ENCODE data around the gene TMPRSS9.

Gene TMPRSS9

DNA sequence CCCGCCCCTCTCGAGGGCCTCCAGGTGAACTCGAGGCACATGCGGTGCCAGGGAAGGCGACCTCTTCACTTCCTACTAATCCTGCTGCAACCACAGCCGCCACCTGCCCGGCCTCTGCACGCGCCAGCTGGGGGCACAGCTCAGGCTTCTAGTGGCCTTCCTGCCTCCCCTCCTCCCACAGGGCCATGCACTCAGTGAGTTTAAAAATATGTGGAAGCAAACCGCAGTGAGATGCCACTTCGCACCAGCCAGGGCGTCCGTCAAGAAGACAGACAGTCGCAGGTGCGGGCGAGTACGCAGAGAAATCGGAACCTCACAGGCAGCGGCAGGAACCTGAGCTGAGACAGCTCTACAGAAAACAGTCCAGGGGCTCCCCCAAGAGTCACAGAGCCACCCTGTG is 86.3 kb downstream of the TMPRSS9 start:
- H3K9ac ChIP-seq (ENCODE audit: low read depth, low read length, poor library complexity, severe bottlenecking): no peak overlapping the region
- peaks cover 5% of the 10 kb centered on the region for H3K4me1 ChIP-seq (ENCODE audit: insufficient read depth, low read length, poor library complexity, severe bottlenecking)
- peaks cover 68% of the 10 kb centered on the region for H3K79me2 ChIP-seq (ENCODE audit: insufficient read depth, low read length)
- H3F3A ChIP-seq (ENCODE audit: low read depth): no peaks in the 10 kb centered on the region
- no peaks in the 10 kb centered on the region for H3K9me3 ChIP-seq (ENCODE audit: insufficient read depth, low read depth, low read length)
- peaks cover 26% of the 10 kb centered on the region for H4K20me1 ChIP-seq (ENCODE audit: insufficient read depth, low read length, poor library complexity, severe bottlenecking)
- no peak overlapping the region for H2AFZ ChIP-seq (ENCODE audit: low read length)
- no peak overlapping the region for H3K4me3 ChIP-seq (ENCODE audit: low read length, poor library complexity, severe bottlenecking)
- no peak overlapping the region for H3K4me2 ChIP-seq (ENCODE audit: low read depth, low read length, poor library complexity, severe bottlenecking)
- H3K36me3 ChIP-seq (ENCODE audit: insufficient read depth, low read length): peaks cover 28% of the 10 kb centered on the region; the same call in 1 of the 2 replicates
- TF ChIP-seq CTCF (conservative IDR thresholded peaks at IDR 0.05; ENCODE audit: low read length) (no peak), EZH2phosphoT487 (IDR thresholded peaks at IDR 0.05; ENCODE audit: borderline replicate concordance) (no peak)
- no peaks in the 10 kb centered on the region for H3K9me2 ChIP-seq (replicated peaks; ENCODE audit: low read depth, low read length)
- H3K27me3 ChIP-seq (ENCODE audit: insufficient read depth, low read length, poor library complexity, severe bottlenecking): no peaks in the 10 kb centered on the region

DNA sequence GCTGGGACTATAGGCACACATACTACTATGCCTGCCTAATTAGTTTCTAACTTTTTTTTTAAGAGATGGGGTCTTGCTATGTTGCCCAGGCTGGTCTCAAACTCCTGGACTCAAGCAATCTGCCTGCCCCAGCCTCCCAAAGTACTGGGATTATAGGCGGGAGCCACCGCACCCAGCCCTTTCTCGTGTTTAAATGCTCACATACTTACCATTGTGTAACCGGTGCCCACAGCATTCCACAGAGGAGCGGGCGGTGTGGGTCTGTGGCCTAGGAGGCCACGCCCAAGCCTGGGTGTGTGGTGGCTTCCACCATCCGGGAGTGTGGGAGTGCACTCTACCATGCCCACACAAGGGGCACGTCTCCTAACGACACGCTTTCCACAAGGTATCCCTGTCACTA is 89.0 kb downstream of the TMPRSS9 start:
- H2AFZ ChIP-seq (ENCODE audit: low read length): no peak overlapping the region
- no peaks in the 10 kb centered on the region for H3K27me3 ChIP-seq (ENCODE audit: insufficient read depth, low read length, poor library complexity, severe bottlenecking)
- H3K4me1 ChIP-seq (ENCODE audit: insufficient read depth, low read length, poor library complexity, severe bottlenecking): peaks cover 5% of the 10 kb centered on the region
- no peak overlapping the region for H3K4me2 ChIP-seq (ENCODE audit: low read depth, low read length, poor library complexity, severe bottlenecking)
- peaks cover 87% of the 10 kb centered on the region for H3K79me2 ChIP-seq (ENCODE audit: insufficient read depth, low read length)
- H3K9me3 ChIP-seq (ENCODE audit: insufficient read depth, low read depth, low read length): no peaks in the 10 kb centered on the region
- H3K9me2 ChIP-seq (replicated peaks; ENCODE audit: low read depth, low read length): no peaks in the 10 kb centered on the region
- TF ChIP-seq EZH2phosphoT487 (IDR thresholded peaks at IDR 0.05; ENCODE audit: borderline replicate concordance) (no peak), CTCF (conservative IDR thresholded peaks at IDR 0.05; ENCODE audit: low read length) (no peak)
- no peak overlapping the region for H3K9ac ChIP-seq (ENCODE audit: low read depth, low read length, poor library complexity, severe bottlenecking)
- H3K4me3 ChIP-seq (ENCODE audit: low read length, poor library complexity, severe bottlenecking): no peak overlapping the region
- no peaks in the 10 kb centered on the region for H3F3A ChIP-seq (ENCODE audit: low read depth)
- H4K20me1 ChIP-seq (ENCODE audit: insufficient read depth, low read length, poor library complexity, severe bottlenecking): peaks cover 40% of the 10 kb centered on the region
- peaks cover 6% of the 10 kb centered on the region; the same call in 1 of the 2 replicates for H3K36me3 ChIP-seq (ENCODE audit: insufficient read depth, low read length)

DNA sequence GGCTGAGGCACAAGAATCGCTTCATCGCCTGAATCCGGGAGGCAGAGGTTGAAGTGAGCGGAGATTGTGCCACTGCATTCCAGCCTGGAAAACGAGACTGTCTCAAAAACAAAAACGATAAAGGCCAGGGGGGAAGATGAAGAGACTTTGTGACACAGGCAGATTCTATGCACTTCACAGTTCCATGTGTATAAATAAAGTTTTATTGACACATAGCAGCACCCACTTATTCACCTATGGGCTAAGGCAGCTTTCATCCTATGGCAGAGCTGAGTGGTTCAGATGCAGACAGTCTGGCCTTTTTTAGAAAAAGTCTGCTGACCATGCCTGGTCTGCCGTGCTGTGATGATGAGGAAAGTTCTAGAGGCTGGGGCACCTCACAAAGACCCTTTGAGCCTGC is 91.1 kb downstream of the TMPRSS9 start:
- Histone ChIP-seq H3K9ac (ENCODE audit: low read depth, low read length, poor library complexity, severe bottlenecking) (no peak overlapping the region), H2AFZ (ENCODE audit: low read length) (no peak overlapping the region), H3K4me1 (ENCODE audit: insufficient read depth, low read length, poor library complexity, severe bottlenecking) (peaks cover 21% of the 10 kb centered on the region), H3K27me3 (ENCODE audit: insufficient read depth, low read length, poor library complexity, severe bottlenecking) (peaks cover 2% of the 10 kb centered on the region), H3K79me2 (ENCODE audit: insufficient read depth, low read length) (peaks cover 92% of the 10 kb centered on the region), H3K4me2 (ENCODE audit: low read depth, low read length, poor library complexity, severe bottlenecking) (no peak overlapping the region), H3K9me2 (replicated peaks; ENCODE audit: low read depth, low read length) (no peaks in the 10 kb centered on the region), H3K4me3 (ENCODE audit: low read length, poor library complexity, severe bottlenecking) (no peak overlapping the region), H3K36me3 (ENCODE audit: insufficient read depth, low read length) (no peaks in the 10 kb centered on the region), H3K9me3 (ENCODE audit: insufficient read depth, low read depth, low read length) (no peaks in the 10 kb centered on the region), H4K20me1 (ENCODE audit: insufficient read depth, low read length, poor library complexity, severe bottlenecking) (peaks cover 58% of the 10 kb centered on the region), H3F3A (ENCODE audit: low read depth) (no peaks in the 10 kb centered on the region)
- TF ChIP-seq CTCF (conservative IDR thresholded peaks at IDR 0.05; ENCODE audit: low read length): no peak
- TF ChIP-seq EZH2phosphoT487 (IDR thresholded peaks at IDR 0.05; ENCODE audit: borderline replicate concordance): no peak
